Calu3 (cell line): ENCODE results near the gene AFF4. TPM values are rescaled to one million over a fixed set of nuclear protein-coding genes. Genes with fewer than 3 reads are reported as not detected.

Source experiments
- BruUV-seq: library from RNA; stranded (reverse); fragments of 400-500 nt; replicated peaks from 2 replicates; lab custom pipeline; 2021; lab: Mats Ljungman, UMichigan
- CTCF ChIA-PET: fragments of 300-600 bp; sonication (Branson Sonifier 250); formaldehyde crosslinking; loops from one replicate; lab custom pipeline; 2022; ENCODE audit warnings: antibody characterized with exemption; lab: Charles Lee
- DNase-seq: peaks from one replicate; pipeline ENCODE4 v3.0.0; 2022
- H3K27ac Mint-ChIP-seq: one replicate; pipeline ENCODE4 v1.8.0; 2022; ENCODE audit warnings: mixed read lengths; ENCODE audit not compliant: unreplicated experiment
- H3K27me3 Mint-ChIP-seq: one replicate; pipeline ENCODE4 v1.8.0; 2022; ENCODE audit warnings: mixed read lengths; ENCODE audit not compliant: unreplicated experiment
- H3K36me3 Mint-ChIP-seq: one replicate; pipeline ENCODE4 v1.8.0; 2022; ENCODE audit warnings: mild to moderate bottlenecking, moderate library complexity, mixed read lengths; ENCODE audit not compliant: insufficient read depth, unreplicated experiment
- H3K4me1 Mint-ChIP-seq: one replicate; pipeline ENCODE4 v1.8.0; 2022; ENCODE audit warnings: mild to moderate bottlenecking, low read depth, mixed read lengths; ENCODE audit not compliant: unreplicated experiment
- H3K4me3 Mint-ChIP-seq: one replicate; pipeline ENCODE4 v1.8.0; 2022; ENCODE audit warnings: mild to moderate bottlenecking, low read depth, moderate library complexity, mixed read lengths; ENCODE audit not compliant: unreplicated experiment
- H3K9me3 Mint-ChIP-seq: one replicate; pipeline ENCODE4 v1.8.0; 2022; ENCODE audit warnings: low read depth, mixed read lengths; ENCODE audit not compliant: unreplicated experiment
- CTCF ChIP-seq: fragments of 200-600 bp; IDR thresholded peaks from one replicate; pipeline ENCODE4 v1.8.0; 2022; ENCODE audit warnings: antibody characterized with exemption; ENCODE audit not compliant: unreplicated experiment
- intact Hi-C: fragments of 100-400 bp; cut with micrococcal nuclease; formaldehyde crosslinking; loops from one replicate; pipeline ENCODE4 v1.10.0; 2022; ENCODE audit not compliant: unreplicated experiment
- total RNA-seq: library from RNA; stranded (reverse); gene quantifications from 2 replicates; pipeline ENCODE4 v1.2.3, GENCODE V29; 2022

Gene AFF4
- total RNA-seq, 1 experiment from 2014 or later: 87.1 TPM

- Mint-ChIP-seq H3K27ac (no peak overlapping the region), H3K36me3 (peaks cover 41% of the 10 kb centered on the region), H3K27me3 (no peaks in the 10 kb centered on the region), H3K9me3 (no peaks in the 10 kb centered on the region), H3K4me3 (no peak overlapping the region), H3K4me1 (no peaks in the 10 kb centered on the region)
- CTCF ChIA-PET: interaction anchor here (1.7 to 1.9 kb wide), 2 partner anchors 55 to 65 kb away, joined by 6 to 23 read pairs; partner anchors contain the start of gene SHROOM1
- no peak for TF ChIP-seq CTCF
- no peak for DNase-seq
- BruUV-seq: no TSS peak
- intact Hi-C loops: loop anchor here (5.0 kb wide), 2 partner anchors 357 to 497 kb away; no protein-coding TSS in a partner anchor
Observed at GRCh38 chr5:132884548-132884947, 78.9 kb downstream of the AFF4 start.

GRCh38 chr5:132883261-132883834, 80.1 kb downstream of the AFF4 start:
- H3K4me3 Mint-ChIP-seq: no peak overlapping the region
- H3K36me3 Mint-ChIP-seq: peaks cover 37% of the 10 kb centered on the region
- CTCF ChIA-PET: interaction anchor here (0.6 to 1.9 kb wide), 7 partner anchors 17 to 387 kb away, joined by 3 to 23 read pairs (median 4); partner anchors contain the start of genes GDF9, SHROOM1 and UQCRQ
- H3K9me3 Mint-ChIP-seq: no peaks in the 10 kb centered on the region
- intact Hi-C loops: loop anchor here (2.0 to 5.0 kb wide), 3 partner anchors 55 to 496 kb away; no protein-coding TSS in a partner anchor
- no peaks in the 10 kb centered on the region for H3K27me3 Mint-ChIP-seq
- BruUV-seq: no TSS peak
- H3K4me1 Mint-ChIP-seq: peaks cover 4% of the 10 kb centered on the region
- DNase-seq: peak; percentile 60
- H3K27ac Mint-ChIP-seq: peak overlapping the region; percentile 44
- peak; percentile 71 for TF ChIP-seq CTCF

- Mint-ChIP-seq H3K36me3 (peaks cover 40% of the 10 kb centered on the region), H3K9me3 (peaks cover 5% of the 10 kb centered on the region), H3K27me3 (no peaks in the 10 kb centered on the region), H3K4me3 (no peak overlapping the region), H3K4me1 (peaks cover 45% of the 10 kb centered on the region), H3K27ac (no peak overlapping the region)
- CTCF ChIA-PET: no interaction called here
- peak; percentile 43 for DNase-seq
- no TSS peak for BruUV-seq
- no peak for TF ChIP-seq CTCF
- intact Hi-C loops: no loop called here
Observed at GRCh38 chr5:132877938-132878337, 85.5 kb downstream of the AFF4 start.

- H3K36me3 Mint-ChIP-seq: peaks cover 40% of the 10 kb centered on the region
- CTCF ChIA-PET: no interaction called here
Observed at GRCh38 chr5:132877466-132877865, 86.0 kb downstream of the AFF4 start.

More at GRCh38 chr5:132877466-132877865, 86.0 kb downstream of the AFF4 start:
- DNase-seq: no peak
- H3K4me1 Mint-ChIP-seq: peaks cover 50% of the 10 kb centered on the region
- intact Hi-C loops: no loop called here
- TF ChIP-seq CTCF: no peak
- no peak overlapping the region for H3K4me3 Mint-ChIP-seq
- BruUV-seq: no TSS peak
- no peak overlapping the region for H3K27ac Mint-ChIP-seq
- peaks cover 5% of the 10 kb centered on the region for H3K9me3 Mint-ChIP-seq
- no peaks in the 10 kb centered on the region for H3K27me3 Mint-ChIP-seq
